ENCODE measurements around the gene FIGNL2.
A peak's percentile ranks its signal among the peaks of the same experiment; 100 is the strongest.

FIGNL2 gene

GRCh38 chr12:51774933-51775332 lies 73.6 kb downstream of the FIGNL2 start:
- TF ChIP-seq CTCF (IDR thresholded peaks at IDR 0.05; ENCODE audit: low read depth, low read length), result no peak
- no peak overlapping the region for H3K4me3 ChIP-seq (replicated peaks in 1 of 2; ENCODE audit: low read depth in 2 of 2, low read length in 2 of 2)

GRCh38 chr12:51773145-51773869 lies 75.2 kb downstream of the FIGNL2 start:
- peak; percentile 85 to 90 for DNase-seq (ENCODE audit: low read depth in 2 of 2)
- H3K4me3 ChIP-seq (replicated peaks in 1 of 2; ENCODE audit: low read depth in 2 of 2, low read length in 2 of 2), result no peak overlapping the region
- no peak for TF ChIP-seq CTCF (IDR thresholded peaks at IDR 0.05; ENCODE audit: low read depth, low read length)

More at GRCh38 chr12:51774933-51775332, 73.6 kb downstream of the FIGNL2 start:
- no peak for DNase-seq (ENCODE audit: low read depth in 2 of 2)

- peak in 1 of 2 donors; percentile 5 for DNase-seq (ENCODE audit: low read depth in 2 of 2)
- H3K4me3 ChIP-seq (replicated peaks in 1 of 2; ENCODE audit: low read depth in 2 of 2, low read length in 2 of 2), result no peak overlapping the region
- TF ChIP-seq CTCF (IDR thresholded peaks at IDR 0.05; ENCODE audit: low read depth, low read length), result no peak
Observed at GRCh38 chr12:51771008-51771407, 77.5 kb downstream of the FIGNL2 start.

Data from cardiac fibroblast (primary cell).